ENCODE measurements around the gene GNAT1. TPM values are rescaled to one million over a fixed set of nuclear protein-coding genes. Genes with fewer than 3 reads are reported as not detected.

The GNAT1 gene
- total and polyA plus RNA-seq, 2 of the 13 experiments (the other 11 are each of a cell fraction or from before 2014, with no cell fraction given), result 0.15 TPM; not detected in 1

DNA sequence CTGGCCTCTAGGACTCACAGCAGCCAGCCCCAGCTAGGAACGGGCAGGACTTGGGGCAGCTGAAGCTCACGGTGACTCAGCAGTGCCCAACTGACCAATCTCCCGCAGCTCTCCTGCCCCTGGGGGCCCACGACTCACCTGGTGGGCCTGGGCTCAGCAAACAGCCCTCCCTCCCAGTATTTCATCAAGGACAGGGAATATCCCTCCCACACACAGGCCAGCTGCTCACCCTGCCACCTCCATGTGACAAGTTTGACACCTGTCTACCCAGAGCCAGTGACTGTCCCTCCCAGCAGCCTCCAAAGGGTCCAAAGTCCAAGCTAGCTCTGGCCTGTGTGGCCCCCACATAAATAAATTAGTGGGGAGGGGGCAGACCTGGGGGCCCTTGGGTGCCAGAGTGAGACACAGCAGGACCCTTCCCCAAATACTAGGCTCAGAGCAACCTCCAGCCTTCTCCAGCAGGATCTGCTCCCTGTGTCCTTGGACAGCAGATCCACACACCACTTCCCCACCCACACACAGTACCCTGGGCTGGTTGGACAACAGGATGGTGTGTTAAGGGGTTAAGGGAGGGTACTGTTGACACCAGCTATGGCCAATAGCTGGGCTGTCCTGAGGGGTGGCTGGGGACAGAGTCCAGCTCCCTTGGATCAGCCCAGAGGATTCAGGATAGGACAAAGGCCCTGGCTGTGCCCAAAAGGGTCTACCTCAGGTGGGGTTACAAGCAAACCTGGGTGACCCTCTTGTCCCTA is 4.3 kb downstream of the GNAT1 start (continued):
- peak; percentile 61; the same call in 1 of the 2 replicates for TF ChIP-seq MAZ (IDR thresholded peaks at IDR 0.05; ENCODE audit: borderline replicate concordance, low read depth, low read length)
- TF ChIP-seq MAZ (CRISPR knock-in tag; IDR thresholded peaks at IDR 0.05; ENCODE audit: low read depth), result no peak; the same call in none of the 2 replicates
- no peak for TF ChIP-seq SAFB2 (CRISPR knock-in tag; IDR thresholded peaks at IDR 0.05; ENCODE audit: borderline replicate concordance, low read depth)
- TF ChIP-seq ZSCAN12 (CRISPR knock-in tag; IDR thresholded peaks at IDR 0.05), result no peak
- TF ChIP-seq, protein P1, sequence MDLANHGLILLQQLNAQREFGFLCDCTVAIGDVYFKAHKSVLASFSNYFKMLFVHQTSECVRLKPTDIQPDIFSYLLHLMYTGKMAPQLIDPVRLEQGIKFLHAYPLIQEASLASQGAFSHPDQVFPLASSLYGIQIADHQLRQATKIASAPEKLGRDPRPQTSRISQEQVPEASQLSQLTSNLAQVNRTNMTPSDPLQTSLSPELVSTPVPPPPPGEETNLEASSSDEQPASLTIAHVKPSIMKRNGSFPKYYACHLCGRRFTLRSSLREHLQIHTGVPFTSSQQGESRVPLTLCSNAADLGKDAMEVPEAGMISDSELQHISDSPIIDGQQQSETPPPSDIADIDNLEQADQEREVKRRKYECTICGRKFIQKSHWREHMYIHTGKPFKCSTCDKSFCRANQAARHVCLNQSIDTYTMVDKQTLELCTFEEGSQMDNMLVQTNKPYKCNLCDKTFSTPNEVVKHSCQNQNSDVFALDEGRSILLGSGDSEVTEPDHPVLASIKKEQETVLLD (CRISPR knock-in tag; IDR thresholded peaks at IDR 0.05; ENCODE audit: low read depth), result peak; percentile 72; the same call in 1 of the 2 replicates
- peak; percentile 74; the same call in 1 of the 2 replicates for TF ChIP-seq TFDP1 (CRISPR knock-in tag; IDR thresholded peaks at IDR 0.05; ENCODE audit: borderline replicate concordance)
- no peak for TF ChIP-seq KLF11 (CRISPR knock-in tag; IDR thresholded peaks at IDR 0.05)
- TF ChIP-seq, protein P2, sequence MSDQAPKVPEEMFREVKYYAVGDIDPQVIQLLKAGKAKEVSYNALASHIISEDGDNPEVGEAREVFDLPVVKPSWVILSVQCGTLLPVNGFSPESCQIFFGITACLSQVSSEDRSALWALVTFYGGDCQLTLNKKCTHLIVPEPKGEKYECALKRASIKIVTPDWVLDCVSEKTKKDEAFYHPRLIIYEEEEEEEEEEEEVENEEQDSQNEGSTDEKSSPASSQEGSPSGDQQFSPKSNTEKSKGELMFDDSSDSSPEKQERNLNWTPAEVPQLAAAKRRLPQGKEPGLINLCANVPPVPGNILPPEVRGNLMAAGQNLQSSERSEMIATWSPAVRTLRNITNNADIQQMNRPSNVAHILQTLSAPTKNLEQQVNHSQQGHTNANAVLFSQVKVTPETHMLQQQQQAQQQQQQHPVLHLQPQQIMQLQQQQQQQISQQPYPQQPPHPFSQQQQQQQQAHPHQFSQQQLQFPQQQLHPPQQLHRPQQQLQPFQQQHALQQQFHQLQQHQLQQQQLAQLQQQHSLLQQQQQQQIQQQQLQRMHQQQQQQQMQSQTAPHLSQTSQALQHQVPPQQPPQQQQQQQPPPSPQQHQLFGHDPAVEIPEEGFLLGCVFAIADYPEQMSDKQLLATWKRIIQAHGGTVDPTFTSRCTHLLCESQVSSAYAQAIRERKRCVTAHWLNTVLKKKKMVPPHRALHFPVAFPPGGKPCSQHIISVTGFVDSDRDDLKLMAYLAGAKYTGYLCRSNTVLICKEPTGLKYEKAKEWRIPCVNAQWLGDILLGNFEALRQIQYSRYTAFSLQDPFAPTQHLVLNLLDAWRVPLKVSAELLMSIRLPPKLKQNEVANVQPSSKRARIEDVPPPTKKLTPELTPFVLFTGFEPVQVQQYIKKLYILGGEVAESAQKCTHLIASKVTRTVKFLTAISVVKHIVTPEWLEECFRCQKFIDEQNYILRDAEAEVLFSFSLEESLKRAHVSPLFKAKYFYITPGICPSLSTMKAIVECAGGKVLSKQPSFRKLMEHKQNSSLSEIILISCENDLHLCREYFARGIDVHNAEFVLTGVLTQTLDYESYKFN (CRISPR knock-in tag; conservative IDR thresholded peaks at IDR 0.05), result peak; percentile 97
- TF ChIP-seq TGIF2 (CRISPR knock-in tag; IDR thresholded peaks at IDR 0.05), result peak; percentile 97
- TF ChIP-seq ZFAT (CRISPR knock-in tag; conservative IDR thresholded peaks at IDR 0.05), result no peak
- TF ChIP-seq ZNF646 (CRISPR knock-in tag; IDR thresholded peaks at IDR 0.05), result no peak; the same call in 1 of the 2 replicates

All from HepG2 (cell line).